Type B pancreatic cell (in vitro differentiated cells): ENCODE measurements around the gene ZBTB42. TPM values are rescaled to one million over a fixed set of nuclear protein-coding genes. Genes with fewer than 3 reads are reported as not detected.

Source experiments
- DNase-seq: peaks from one replicate; pipeline ENCODE4 v3.0.0; 2021; ENCODE audit warnings: mixed read lengths; ENCODE audit not compliant: unreplicated experiment; ENCODE audit errors: extremely low spot score
- H3K27ac Mint-ChIP-seq: 2 replicates; pipeline ENCODE4 v1.8.0; 2021; ENCODE audit warnings: mild to moderate bottlenecking, mixed read lengths
- H3K27me3 Mint-ChIP-seq: 2 replicates; pipeline ENCODE4 v1.8.0; 2021; ENCODE audit warnings: mixed read lengths
- H3K36me3 Mint-ChIP-seq: 2 replicates; pipeline ENCODE4 v1.8.0; 2021; ENCODE audit warnings: mixed read lengths
- H3K4me1 Mint-ChIP-seq: one replicate; pipeline ENCODE4 v1.8.0; 2021; ENCODE audit warnings: mixed read lengths; ENCODE audit not compliant: unreplicated experiment
- H3K4me3 Mint-ChIP-seq: 2 replicates; pipeline ENCODE4 v1.8.0; 2021; ENCODE audit warnings: mild to moderate bottlenecking, mixed read lengths
- H3K9me3 Mint-ChIP-seq: 2 replicates; pipeline ENCODE4 v1.8.0; 2021; ENCODE audit warnings: mixed read lengths
- CTCF ChIP-seq: fragments of 200-600 bp; sonication (generic); conservative IDR thresholded peaks from 2 replicates; pipeline ENCODE4 v1.5.0; 2021; ENCODE audit warnings: antibody characterized with exemption, mild to moderate bottlenecking
- total RNA-seq: library from RNA; stranded (reverse); gene quantifications from 2 replicates; pipeline ENCODE4 v1.2.1, GENCODE V29; 2021; ENCODE audit warnings: low replicate concordance

The ZBTB42 gene
- total RNA-seq, 1 donor from 2014 or later = 6.6 TPM

GRCh38 chr14:104775073-104775489 is 25.8 kb upstream of the ZBTB42 start:
- peaks cover 6% of the 10 kb centered on the region for H3K4me1 Mint-ChIP-seq
- H3K9me3 Mint-ChIP-seq = no peaks in the 10 kb centered on the region
- no peak overlapping the region for H3K4me3 Mint-ChIP-seq
- no peak for TF ChIP-seq CTCF
- no peak for DNase-seq
- no peaks in the 10 kb centered on the region for H3K27me3 Mint-ChIP-seq
- H3K36me3 Mint-ChIP-seq = peaks cover 6% of the 10 kb centered on the region
- H3K27ac Mint-ChIP-seq = no peak overlapping the region

GRCh38 chr14:104776481-104776880 is 24.4 kb upstream of the ZBTB42 start:
- no peak overlapping the region for H3K27ac Mint-ChIP-seq
- no peak for DNase-seq
- no peak for TF ChIP-seq CTCF
- no peaks in the 10 kb centered on the region for H3K36me3 Mint-ChIP-seq
- H3K4me3 Mint-ChIP-seq = no peak overlapping the region
- no peaks in the 10 kb centered on the region for H3K27me3 Mint-ChIP-seq
- no peaks in the 10 kb centered on the region for H3K4me1 Mint-ChIP-seq
- no peaks in the 10 kb centered on the region for H3K9me3 Mint-ChIP-seq

- Mint-ChIP-seq H3K27me3 (no peaks in the 10 kb centered on the region), H3K4me1 (no peaks in the 10 kb centered on the region), H3K9me3 (no peaks in the 10 kb centered on the region), H3K36me3 (no peaks in the 10 kb centered on the region), H3K27ac (no peak overlapping the region), H3K4me3 (no peak overlapping the region)
- DNase-seq = no peak
- peak; percentile 52 for TF ChIP-seq CTCF
Observed at GRCh38 chr14:104776961-104777807, 23.7 kb upstream of the ZBTB42 start.

- no peaks in the 10 kb centered on the region for H3K36me3 Mint-ChIP-seq
- no peak for DNase-seq
Observed at GRCh38 chr14:104777808-104778249, 23.1 kb upstream of the ZBTB42 start.

GRCh38 chr14:104778694-104779331 is 22.1 kb upstream of the ZBTB42 start:
- no peak overlapping the region for H3K4me3 Mint-ChIP-seq
- H3K27me3 Mint-ChIP-seq = no peaks in the 10 kb centered on the region
- H3K4me1 Mint-ChIP-seq = no peaks in the 10 kb centered on the region
- H3K36me3 Mint-ChIP-seq = no peaks in the 10 kb centered on the region
- no peak for DNase-seq
- no peak overlapping the region for H3K27ac Mint-ChIP-seq
- TF ChIP-seq CTCF = no peak
- H3K9me3 Mint-ChIP-seq = no peaks in the 10 kb centered on the region

More at GRCh38 chr14:104777808-104778249, 23.1 kb upstream of the ZBTB42 start:
- no peaks in the 10 kb centered on the region for H3K27me3 Mint-ChIP-seq
- no peaks in the 10 kb centered on the region for H3K4me1 Mint-ChIP-seq
- H3K4me3 Mint-ChIP-seq = no peak overlapping the region
- no peak for TF ChIP-seq CTCF
- no peak overlapping the region for H3K27ac Mint-ChIP-seq
- no peaks in the 10 kb centered on the region for H3K9me3 Mint-ChIP-seq
